Renal cortical epithelial cell (primary cell): Measurements from ENCODE around the gene CTNNA2. TPM values are rescaled to one million over a fixed set of nuclear protein-coding genes. Genes with fewer than 3 reads are reported as not detected.

Source experiments
- DNase-seq: peaks from one replicate; pipeline ENCODE4 v3.0.0-alpha.2; 2011; ENCODE audit warnings: low read depth
- total RNA-seq: library from RNA; depleted of rRNA; stranded (reverse); fragments of >200 nt; gene quantifications from 2 replicates; pipeline ENCODE4 v1.2.3, GENCODE V29; 2014

The CTNNA2 gene
- total RNA-seq, 1 donor from 2014 or later = 0.35 TPM

DNA sequence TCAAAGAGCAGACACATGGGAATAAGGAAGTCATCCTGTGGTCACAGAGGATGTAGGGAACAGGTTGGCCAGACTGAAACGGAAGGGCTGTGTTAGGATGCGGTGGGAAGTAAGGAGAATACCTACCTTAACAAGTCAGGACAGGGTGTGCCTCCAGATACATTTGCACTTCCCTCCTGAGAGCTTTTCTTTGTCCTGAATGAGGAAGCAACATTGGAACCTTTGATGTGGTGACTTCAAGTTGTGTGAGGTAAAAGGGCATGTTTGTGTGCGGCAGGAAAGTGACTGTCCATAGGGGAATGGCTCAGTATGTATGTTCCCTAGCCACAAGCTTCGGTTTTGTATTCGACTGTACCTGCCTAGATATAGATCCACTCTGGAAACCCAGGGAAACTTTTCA is 816.6 kb downstream of the CTNNA2 start:
- no peak for DNase-seq

DNA sequence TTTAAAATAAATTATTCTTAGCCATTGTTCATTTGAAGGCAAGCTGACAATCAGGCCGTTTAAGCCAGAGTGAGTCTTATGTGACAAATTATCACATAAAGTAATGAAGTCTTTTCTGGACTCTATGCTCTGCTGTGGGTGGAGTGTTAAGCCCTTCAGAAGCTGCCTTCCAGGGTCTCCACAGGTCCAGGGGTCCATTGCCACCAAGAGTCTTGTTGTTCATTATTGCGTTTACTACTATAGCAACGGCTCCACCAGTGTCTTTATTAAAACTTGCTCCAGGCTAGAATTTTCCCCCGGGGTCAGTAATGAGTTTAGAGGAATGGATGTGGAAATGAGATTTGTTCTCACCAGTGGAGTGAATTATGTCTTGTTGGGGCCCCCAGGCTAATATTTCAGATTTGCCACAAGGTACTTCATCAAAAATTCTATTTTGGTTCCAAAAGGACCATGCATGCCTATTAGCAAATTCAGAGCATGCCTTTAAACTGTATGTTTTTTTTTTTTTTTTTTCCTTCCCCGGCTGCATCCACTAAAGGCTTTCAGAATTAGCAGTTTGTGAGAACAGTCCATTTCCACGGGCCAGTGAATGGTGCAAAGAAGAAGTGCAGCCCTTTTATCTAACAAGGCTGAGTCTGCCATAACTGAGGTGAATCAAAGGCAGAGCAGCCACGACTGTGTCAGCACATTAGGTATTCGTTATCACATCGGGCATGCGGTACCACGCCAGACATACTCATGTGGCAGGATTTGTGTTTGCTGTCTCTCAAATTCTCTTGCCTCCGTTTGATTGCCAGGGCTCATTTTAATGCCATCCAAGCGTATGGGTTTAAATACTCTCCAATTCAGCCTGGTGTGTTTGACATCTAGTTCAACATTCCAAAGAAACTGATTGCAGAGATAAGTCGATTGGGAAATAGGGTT is 817.9 kb downstream of the CTNNA2 start:
- peak; percentile 8 for DNase-seq

- DNase-seq = no peak
Measured at GRCh38 chr2:80333886-80334285, 821.0 kb downstream of the CTNNA2 start.

DNA sequence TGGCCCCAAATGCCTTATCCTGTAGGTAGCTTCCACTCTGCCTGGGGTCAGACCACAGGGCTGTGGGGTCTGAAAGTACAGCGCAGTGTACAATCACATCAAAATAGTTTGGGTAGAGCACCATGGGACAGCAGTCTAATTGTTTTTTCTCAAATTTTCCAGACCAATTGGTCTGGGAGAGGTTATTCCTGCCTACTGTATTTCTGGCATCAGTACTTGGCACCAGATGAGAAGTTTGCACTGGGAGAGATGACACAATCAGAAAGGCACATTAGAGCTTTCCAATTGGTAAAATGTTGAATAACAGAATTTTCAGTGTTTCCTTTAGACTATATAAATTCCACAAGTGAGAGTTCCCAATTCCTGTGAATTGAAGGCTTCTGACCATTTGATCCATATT is 822.6 kb downstream of the CTNNA2 start:
- DNase-seq = no peak

DNA sequence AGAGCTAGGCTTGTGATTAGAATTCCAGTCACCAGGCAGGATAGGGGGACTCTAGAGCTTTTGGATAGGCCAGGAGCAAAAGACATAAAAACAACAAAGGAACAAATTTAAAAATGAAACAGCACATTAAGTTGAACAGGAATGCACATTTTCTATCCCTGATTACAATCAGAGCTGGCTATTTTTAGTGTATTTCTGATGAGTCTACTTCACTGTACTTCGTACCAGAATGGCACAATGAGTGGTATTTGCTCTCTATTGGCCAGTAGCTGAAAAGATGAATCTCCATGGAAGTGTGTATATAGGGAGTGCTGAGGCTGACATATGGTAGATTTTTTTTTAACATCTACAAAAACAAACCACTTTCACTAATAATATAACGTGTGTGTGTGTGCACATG is 825.9 kb downstream of the CTNNA2 start:
- no peak for DNase-seq

GRCh38 chr2:80340022-80340421 is 827.2 kb downstream of the CTNNA2 start:
- no peak for DNase-seq

DNA sequence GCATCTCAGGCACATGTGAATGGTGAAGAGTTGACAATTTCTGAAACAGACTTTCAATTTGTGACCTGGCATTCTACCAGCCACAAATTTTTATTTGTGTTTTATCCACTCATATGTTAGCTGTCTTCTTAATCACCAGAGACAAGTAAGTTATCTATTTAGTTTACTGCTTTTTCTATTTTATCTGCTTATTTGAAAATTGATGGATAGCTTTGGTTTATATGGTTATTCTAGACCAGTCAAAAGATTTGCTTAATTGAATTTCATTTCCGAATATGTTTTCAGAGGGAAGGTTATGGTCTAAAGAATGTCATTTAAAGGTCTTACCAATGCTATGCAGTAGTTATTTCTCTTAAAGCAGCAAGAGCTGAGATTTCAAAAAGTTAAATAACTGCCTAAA is 835.2 kb downstream of the CTNNA2 start:
- DNase-seq = no peak

DNA sequence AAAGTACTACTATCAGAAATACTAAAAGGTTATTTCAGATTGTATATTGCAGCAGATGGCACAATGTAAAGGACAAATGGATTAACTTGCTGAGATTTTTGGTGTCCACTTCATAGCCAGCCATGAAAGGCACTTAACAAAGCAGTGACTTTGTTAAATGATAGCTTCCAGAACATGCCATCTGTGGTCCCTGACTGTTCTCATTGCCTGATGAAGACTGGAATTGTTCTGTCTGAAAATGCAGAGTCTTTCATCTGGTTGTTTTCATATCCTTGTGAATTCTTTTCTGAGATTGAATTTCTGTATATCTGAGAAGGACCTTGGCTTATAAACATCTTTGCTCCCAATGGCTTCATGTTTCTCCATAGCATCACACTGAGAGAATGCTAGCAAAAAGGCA is 836.1 kb downstream of the CTNNA2 start:
- DNase-seq = no peak

- peak; percentile 64 for DNase-seq
Measured at GRCh38 chr2:80351231-80351630, 838.4 kb downstream of the CTNNA2 start.

GRCh38 chr2:80354858-80355257 is 842.0 kb downstream of the CTNNA2 start:
- no peak for DNase-seq

DNA sequence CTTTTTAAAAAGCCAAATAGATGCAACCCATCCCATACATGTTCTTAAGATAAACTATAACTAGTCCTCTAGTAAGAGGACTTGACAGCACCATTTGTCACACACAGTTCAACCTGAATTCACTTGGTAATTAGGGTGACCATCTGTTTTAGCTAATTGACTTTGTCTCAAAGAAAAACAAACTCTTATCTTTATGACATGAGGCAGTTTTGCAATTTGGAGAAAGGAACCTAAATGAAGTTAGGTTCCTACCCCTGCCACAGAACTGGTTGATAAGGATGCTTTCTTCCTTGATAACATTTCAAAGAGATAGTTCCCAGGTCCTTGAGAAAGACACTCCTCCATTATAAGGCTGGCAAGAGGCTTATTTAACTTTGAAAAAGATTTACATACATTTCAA is 849.1 kb downstream of the CTNNA2 start:
- DNase-seq = no peak

GRCh38 chr2:80363330-80363729 is 850.5 kb downstream of the CTNNA2 start:
- peak; percentile 22 for DNase-seq

DNA sequence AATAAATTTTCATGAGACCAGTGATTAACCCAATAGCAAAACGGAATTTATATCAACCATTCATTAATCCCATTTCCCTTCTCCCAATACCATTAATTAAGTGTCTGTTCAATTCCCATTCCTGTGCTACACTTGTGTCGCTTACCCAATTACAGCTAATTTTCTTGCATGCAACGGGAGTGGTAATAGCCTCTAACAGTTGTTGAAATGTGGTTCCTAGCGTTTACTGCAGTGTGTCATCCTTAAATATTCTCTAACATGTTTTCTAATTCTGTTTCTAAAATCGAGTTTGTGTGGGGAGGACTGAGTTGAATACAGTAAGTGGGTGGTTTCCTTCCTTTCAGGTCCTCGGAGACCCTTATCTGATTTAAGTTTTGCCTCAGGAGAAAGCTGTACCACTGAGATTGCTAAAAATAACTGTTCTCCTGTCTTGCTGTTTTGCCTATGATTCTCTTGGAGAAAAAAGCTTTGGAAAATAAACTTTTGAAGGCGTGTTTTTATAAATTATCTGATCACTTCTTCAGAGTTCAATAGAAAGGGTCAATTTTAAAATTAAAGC is 851.0 kb downstream of the CTNNA2 start:
- no peak for DNase-seq

- DNase-seq = no peak
Measured at GRCh38 chr2:80364524-80365212, 851.8 kb downstream of the CTNNA2 start.

- no peak for DNase-seq
Measured at GRCh38 chr2:80365762-80366161, 852.9 kb downstream of the CTNNA2 start.

GRCh38 chr2:80370375-80371009 is 857.6 kb downstream of the CTNNA2 start:
- DNase-seq = no peak

- DNase-seq = no peak
Measured at GRCh38 chr2:80374105-80374504, 861.3 kb downstream of the CTNNA2 start.

- no peak for DNase-seq
Measured at GRCh38 chr2:80377071-80377470, 864.2 kb downstream of the CTNNA2 start.

DNA sequence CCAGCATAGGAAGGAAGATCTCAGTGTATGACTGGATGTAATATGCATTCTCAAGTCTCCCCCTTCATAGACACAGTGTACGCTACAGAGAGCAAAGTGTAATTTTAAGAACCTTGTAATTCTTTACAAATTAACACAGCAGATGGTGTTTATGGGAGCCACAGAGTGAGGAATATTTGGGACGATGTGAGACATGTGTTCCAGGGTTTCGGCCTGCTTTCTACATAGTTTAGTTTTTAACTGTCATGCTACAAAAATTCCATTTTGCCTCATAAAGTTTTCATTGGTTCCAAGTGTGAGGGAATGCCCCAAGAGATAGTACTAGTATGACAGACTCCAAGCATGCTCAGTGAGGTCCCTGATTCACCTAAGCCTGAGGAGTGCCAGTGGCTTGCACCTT is 867.9 kb downstream of the CTNNA2 start:
- no peak for DNase-seq

GRCh38 chr2:80381666-80382065 is 868.8 kb downstream of the CTNNA2 start:
- no peak for DNase-seq

- no peak for DNase-seq
Measured at GRCh38 chr2:80392441-80392840, 879.6 kb downstream of the CTNNA2 start.

DNA sequence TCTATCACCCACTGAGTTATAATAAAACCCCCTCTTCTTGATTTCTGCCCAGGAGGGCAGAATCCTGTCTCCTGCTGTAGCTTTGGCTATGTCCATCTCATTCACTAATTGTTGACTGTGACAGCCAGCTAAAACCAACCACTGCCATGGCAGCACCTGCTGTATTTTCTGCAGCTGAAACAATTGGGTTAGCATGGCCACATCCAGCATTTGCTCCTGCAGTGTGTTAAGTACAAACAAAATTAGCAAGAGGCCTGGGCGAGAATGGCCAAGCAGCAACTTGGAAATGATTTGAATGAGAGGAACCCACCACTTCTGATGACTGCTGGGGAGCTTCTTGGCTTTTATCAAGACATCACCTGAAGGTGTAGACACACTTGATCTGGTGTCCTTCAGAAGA is 881.1 kb downstream of the CTNNA2 start:
- DNase-seq = no peak
